SU-DHL-6 (cell line): ENCODE measurements around the gene P2RY12.

Experiments
- H2AFZ ChIP-seq: fragments of 200-600 bp; sonication (generic); 2 replicates; pipeline ENCODE4 v1.6.1; 2014; ENCODE audit warnings: low read depth, mild to moderate bottlenecking, moderate library complexity, mixed read lengths, antibody characterized with exemption, low read length; ENCODE audit not compliant: severe bottlenecking
- H3F3A ChIP-seq: fragments of 200-600 bp; shearing (Covaris generic); 2 replicates; pipeline ENCODE4 v1.6.0; 2016; ENCODE audit warnings: antibody characterized with exemption, mild to moderate bottlenecking; ENCODE audit not compliant: insufficient read depth
- H3K27ac ChIP-seq: fragments of 200-600 bp; sonication (generic); 2 replicates; pipeline ENCODE4 v1.5.1; 2016; ENCODE audit warnings: low read depth, mild to moderate bottlenecking, low read length, moderate library complexity, mixed read lengths
- H3K27me3 ChIP-seq: fragments of 200-600 bp; sonication (generic), shearing (Covaris generic); 2 replicates; pipeline ENCODE4 v1.6.0; 2014; ENCODE audit warnings: mild to moderate bottlenecking, low read length
- H3K36me3 ChIP-seq: fragments of 200-600 bp; sonication (generic); 2 replicates; pipeline ENCODE4 v1.6.1; 2014; ENCODE audit warnings: mild to moderate bottlenecking, low read length, mixed read lengths
- H3K4me2 ChIP-seq: fragments of 300-600, 200-600 bp; shearing (Covaris generic), sonication (generic); 2 replicates; pipeline ENCODE4 v1.6.0; 2014; ENCODE audit warnings: low read length, low read depth, mild to moderate bottlenecking; ENCODE audit not compliant: poor library complexity, severe bottlenecking
- H3K4me3 ChIP-seq: fragments of 200-600 bp; sonication (generic); 2 replicates; pipeline ENCODE4 v1.5.1; 2014; ENCODE audit warnings: antibody characterized with exemption, low read length, mild to moderate bottlenecking, mixed read lengths; ENCODE audit not compliant: insufficient read depth, poor library complexity, severe bottlenecking
- H3K79me2 ChIP-seq: fragments of 200-600 bp; sonication (generic); 2 replicates; pipeline ENCODE4 v1.6.1; 2014; ENCODE audit warnings: mild to moderate bottlenecking, low read length, moderate library complexity; ENCODE audit not compliant: insufficient read depth
- H3K9ac ChIP-seq: fragments of 200-600 bp; sonication (generic); 2 replicates; pipeline ENCODE4 v1.7.0; 2014; ENCODE audit warnings: mild to moderate bottlenecking, low read length
- H3K9me2 ChIP-seq: fragments of 200-600 bp; sonication (generic); replicated peaks from 2 replicates; pipeline ENCODE4 v1.6.1; 2014; ENCODE audit warnings: low read length; ENCODE audit not compliant: insufficient read depth
- H3K9me3 ChIP-seq: fragments of 200-600 bp; sonication (generic); 2 replicates; pipeline ENCODE4 v1.6.1; 2014; ENCODE audit warnings: low read length, mixed read lengths; ENCODE audit not compliant: insufficient read depth
- H4K20me1 ChIP-seq: fragments of 200-600 bp; sonication (generic); 2 replicates; pipeline ENCODE4 v1.6.1; 2014; ENCODE audit warnings: low read depth, mild to moderate bottlenecking, antibody characterized with exemption, low read length, moderate library complexity, mixed read lengths
- EZH2phosphoT487 ChIP-seq: fragments of 200-600 bp; sonication (generic), shearing (Covaris generic); conservative IDR thresholded peaks from 2 replicates; pipeline ENCODE4 v1.6.1; 2018; ENCODE audit warnings: mild to moderate bottlenecking, antibody characterized with exemption, low read length, moderate library complexity, mixed read lengths
- TF ChIP-seq, protein P1 (sequence below): fragments of 200-600 bp; sonication (generic); IDR thresholded peaks from one replicate; pipeline ENCODE4 v1.5.1; 2017; ENCODE audit warnings: antibody characterized with exemption, mild to moderate bottlenecking, low read length, moderate library complexity; ENCODE audit not compliant: insufficient read depth, poor library complexity, severe bottlenecking

Gene P2RY12

DNA sequence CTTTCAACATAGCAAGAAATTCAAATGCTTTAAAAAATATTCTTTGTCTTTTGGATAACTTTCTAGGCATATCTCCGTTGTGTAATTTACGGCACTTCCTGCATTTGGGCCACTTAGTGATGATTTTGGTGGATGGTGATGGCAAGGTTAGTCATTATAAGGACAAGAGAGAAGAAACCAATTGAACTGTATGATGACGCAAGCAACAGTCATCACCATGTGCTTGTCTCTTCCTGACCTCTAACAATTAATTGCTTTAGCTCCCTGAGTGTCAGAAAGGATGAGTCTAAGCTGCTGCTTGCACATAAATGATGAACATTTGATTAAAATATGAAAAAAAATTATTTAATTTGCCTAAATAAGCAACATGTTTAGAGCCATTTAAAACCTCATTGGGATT, 11.3 kb upstream of the P2RY12 start:
- peaks cover 28% of the 10 kb centered on the region; the same call in 1 of the 2 replicates for H3K36me3 ChIP-seq
- no peaks in the 10 kb centered on the region for H4K20me1 ChIP-seq
- no peak overlapping the region for H3K4me3 ChIP-seq
- H2AFZ ChIP-seq, result no peak overlapping the region
- no peaks in the 10 kb centered on the region for H3K9me3 ChIP-seq
- H3K9me2 ChIP-seq, result no peaks in the 10 kb centered on the region
- H3K27me3 ChIP-seq, result no peaks in the 10 kb centered on the region
- peaks cover 6% of the 10 kb centered on the region for H3F3A ChIP-seq
- TF ChIP-seq, protein P1, sequence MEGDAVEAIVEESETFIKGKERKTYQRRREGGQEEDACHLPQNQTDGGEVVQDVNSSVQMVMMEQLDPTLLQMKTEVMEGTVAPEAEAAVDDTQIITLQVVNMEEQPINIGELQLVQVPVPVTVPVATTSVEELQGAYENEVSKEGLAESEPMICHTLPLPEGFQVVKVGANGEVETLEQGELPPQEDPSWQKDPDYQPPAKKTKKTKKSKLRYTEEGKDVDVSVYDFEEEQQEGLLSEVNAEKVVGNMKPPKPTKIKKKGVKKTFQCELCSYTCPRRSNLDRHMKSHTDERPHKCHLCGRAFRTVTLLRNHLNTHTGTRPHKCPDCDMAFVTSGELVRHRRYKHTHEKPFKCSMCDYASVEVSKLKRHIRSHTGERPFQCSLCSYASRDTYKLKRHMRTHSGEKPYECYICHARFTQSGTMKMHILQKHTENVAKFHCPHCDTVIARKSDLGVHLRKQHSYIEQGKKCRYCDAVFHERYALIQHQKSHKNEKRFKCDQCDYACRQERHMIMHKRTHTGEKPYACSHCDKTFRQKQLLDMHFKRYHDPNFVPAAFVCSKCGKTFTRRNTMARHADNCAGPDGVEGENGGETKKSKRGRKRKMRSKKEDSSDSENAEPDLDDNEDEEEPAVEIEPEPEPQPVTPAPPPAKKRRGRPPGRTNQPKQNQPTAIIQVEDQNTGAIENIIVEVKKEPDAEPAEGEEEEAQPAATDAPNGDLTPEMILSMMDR, result no peak
- TF ChIP-seq EZH2phosphoT487, result no peak
- H3K9ac ChIP-seq, result no peak overlapping the region
- H3K79me2 ChIP-seq, result no peaks in the 10 kb centered on the region
- H3K27ac ChIP-seq, result no peak overlapping the region
- H3K4me2 ChIP-seq, result no peak overlapping the region

DNA sequence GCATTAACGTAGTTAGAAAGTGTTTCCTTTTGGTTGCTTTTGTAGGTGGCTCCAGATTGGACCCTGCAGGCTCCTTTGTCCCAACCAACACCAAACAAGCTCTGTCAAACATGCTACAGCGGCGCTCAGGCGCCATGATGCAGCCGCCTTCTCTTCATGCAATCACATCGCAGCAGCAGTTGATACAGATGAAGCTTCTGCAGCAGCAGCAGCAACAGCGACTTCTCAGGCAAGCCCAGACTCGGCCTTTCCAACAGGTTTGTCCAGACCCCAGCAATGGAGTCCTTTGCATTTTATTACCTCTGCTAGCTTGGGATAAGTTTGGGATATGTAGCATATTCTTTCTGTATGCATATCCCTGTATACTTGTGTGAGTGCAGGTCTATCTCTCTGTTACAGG, 10.1 kb upstream of the P2RY12 start:
- peak overlapping the region; percentile 66 for H3K27ac ChIP-seq
- no peaks in the 10 kb centered on the region for H4K20me1 ChIP-seq
- no peak overlapping the region for H2AFZ ChIP-seq
- H3K4me2 ChIP-seq, result no peak overlapping the region
- H3K36me3 ChIP-seq, result peaks cover 27% of the 10 kb centered on the region; the same call in 1 of the 2 replicates
- H3K4me3 ChIP-seq, result no peak overlapping the region
- no peak overlapping the region for H3K9ac ChIP-seq
- no peaks in the 10 kb centered on the region for H3K79me2 ChIP-seq
- TF ChIP-seq, protein P1, result no peak
- no peak for TF ChIP-seq EZH2phosphoT487
- H3K9me2 ChIP-seq, result no peaks in the 10 kb centered on the region
- peaks cover 6% of the 10 kb centered on the region for H3F3A ChIP-seq
- no peaks in the 10 kb centered on the region for H3K9me3 ChIP-seq
- H3K27me3 ChIP-seq, result no peaks in the 10 kb centered on the region

DNA sequence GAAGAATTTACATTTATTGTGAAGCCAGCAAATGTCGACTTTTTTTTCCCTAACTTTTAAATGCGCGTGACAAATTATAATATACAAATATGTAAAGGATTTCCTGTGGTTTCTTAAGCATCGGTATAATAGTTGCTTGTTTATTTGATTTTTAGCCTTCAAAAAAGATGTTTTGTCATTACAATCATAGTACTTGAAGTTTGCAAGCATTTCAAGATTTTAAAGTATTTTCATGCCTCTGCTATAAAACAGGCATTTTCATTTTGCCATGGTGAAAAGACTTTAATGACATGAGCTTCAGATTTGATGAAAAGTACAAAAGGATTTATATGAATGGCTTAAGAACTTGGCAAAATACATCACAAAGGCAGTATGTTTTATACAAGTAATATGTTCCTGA, 9.4 kb upstream of the P2RY12 start:
- TF ChIP-seq, protein P1, result no peak
- no peak for TF ChIP-seq EZH2phosphoT487
- H3K9me3 ChIP-seq, result no peaks in the 10 kb centered on the region
- peak overlapping the region; percentile 66 for H3K27ac ChIP-seq
- H3K4me3 ChIP-seq, result no peak overlapping the region
- H3K36me3 ChIP-seq, result peaks cover 23% of the 10 kb centered on the region; the same call in 1 of the 2 replicates
- H3F3A ChIP-seq, result peaks cover 6% of the 10 kb centered on the region
- H4K20me1 ChIP-seq, result no peaks in the 10 kb centered on the region
- no peaks in the 10 kb centered on the region for H3K9me2 ChIP-seq
- H3K79me2 ChIP-seq, result peaks cover 4% of the 10 kb centered on the region; the same call in 1 of the 2 replicates
- H2AFZ ChIP-seq, result no peak overlapping the region
- H3K9ac ChIP-seq, result 0 out of 2 replicates have a peak overlapping the region, but pooled peaks have one; percentile 22
- H3K27me3 ChIP-seq, result no peaks in the 10 kb centered on the region
- peak overlapping the region; percentile 40 for H3K4me2 ChIP-seq
